ENCODE data around the gene RMP24.

DNA sequence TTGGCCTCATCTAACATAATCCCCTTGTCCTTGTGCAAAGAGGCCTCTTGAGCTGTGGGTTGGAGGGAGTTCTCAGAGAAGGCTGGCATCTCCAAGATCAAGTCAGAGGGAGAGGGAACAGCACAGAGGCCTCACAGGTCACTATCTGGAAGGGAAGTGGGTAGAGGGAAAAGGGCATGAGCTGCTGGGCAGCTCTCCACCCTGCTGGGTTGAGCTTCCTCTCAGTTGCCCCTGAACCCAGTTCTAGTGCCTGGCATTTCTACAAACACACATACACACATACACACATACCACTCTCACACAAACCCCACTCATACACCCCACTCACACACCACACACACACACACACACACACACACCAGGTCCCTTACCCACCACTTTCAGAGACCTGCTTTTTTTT lies 30.3 kb upstream of the RMP24 start:
- TF ChIP-seq POLR2AphosphoS5 (IDR thresholded peaks at IDR 0.05) (no peak), CTCF (IDR thresholded peaks at IDR 0.05 in 8 of 11, conservative IDR thresholded peaks at IDR 0.05 in 3 of 11) (no peak)

All from spleen (tissue), 7 donors.